ENCODE measurements around the gene ABCC2.

The ABCC2 gene

GRCh38 chr10:99770408-99771045 is 11.9 kb upstream of the ABCC2 start:
- no peak overlapping the region for H3K4me3 ChIP-seq (ENCODE audit: low read depth, low read length)

- no peak overlapping the region for H3K4me3 ChIP-seq (ENCODE audit: low read depth, low read length)
Measured at GRCh38 chr10:99775850-99776249, 6.6 kb upstream of the ABCC2 start.

GRCh38 chr10:99777918-99778714 is 4.3 kb upstream of the ABCC2 start:
- no peak overlapping the region for H3K4me3 ChIP-seq (ENCODE audit: low read depth, low read length)

- no peak overlapping the region for H3K4me3 ChIP-seq (ENCODE audit: low read depth, low read length)
Measured at GRCh38 chr10:99779335-99779734, 3.1 kb upstream of the ABCC2 start.

GRCh38 chr10:99781734-99782429 is 558 bp upstream of the ABCC2 start:
- H3K4me3 ChIP-seq (ENCODE audit: low read depth, low read length) = no peak overlapping the region

GRCh38 chr10:99784016-99784726 is 1.7 kb downstream of the ABCC2 start:
- no peak overlapping the region for H3K4me3 ChIP-seq (ENCODE audit: low read depth, low read length)

GRCh38 chr10:99784727-99785441 is 2.4 kb downstream of the ABCC2 start:
- no peak overlapping the region for H3K4me3 ChIP-seq (ENCODE audit: low read depth, low read length)

- no peak overlapping the region for H3K4me3 ChIP-seq (ENCODE audit: low read depth, low read length)
Measured at GRCh38 chr10:99785646-99786045, 3.2 kb downstream of the ABCC2 start.

GRCh38 chr10:99787311-99787710 is 4.9 kb downstream of the ABCC2 start:
- H3K4me3 ChIP-seq (ENCODE audit: low read depth, low read length) = no peak overlapping the region

GRCh38 chr10:99787782-99788445 is 5.5 kb downstream of the ABCC2 start:
- H3K4me3 ChIP-seq (ENCODE audit: low read depth, low read length) = no peak overlapping the region

- no peak overlapping the region for H3K4me3 ChIP-seq (ENCODE audit: low read depth, low read length)
Measured at GRCh38 chr10:99788598-99789256, 6.3 kb downstream of the ABCC2 start.

- no peak overlapping the region for H3K4me3 ChIP-seq (ENCODE audit: low read depth, low read length)
Measured at GRCh38 chr10:99791831-99792230, 9.4 kb downstream of the ABCC2 start.

GRCh38 chr10:99793819-99794218 is 11.4 kb downstream of the ABCC2 start:
- no peak overlapping the region for H3K4me3 ChIP-seq (ENCODE audit: low read depth, low read length)

GRCh38 chr10:99796928-99797327 is 14.5 kb downstream of the ABCC2 start:
- no peak overlapping the region for H3K4me3 ChIP-seq (ENCODE audit: low read depth, low read length)

- H3K4me3 ChIP-seq (ENCODE audit: low read depth, low read length) = no peak overlapping the region
Measured at GRCh38 chr10:99798031-99798430, 15.6 kb downstream of the ABCC2 start.

- H3K4me3 ChIP-seq (ENCODE audit: low read depth, low read length) = no peak overlapping the region
Measured at GRCh38 chr10:99798920-99799319, 16.5 kb downstream of the ABCC2 start.

GRCh38 chr10:99799613-99800012 is 17.2 kb downstream of the ABCC2 start:
- no peak overlapping the region for H3K4me3 ChIP-seq (ENCODE audit: low read depth, low read length)

- no peak overlapping the region for H3K4me3 ChIP-seq (ENCODE audit: low read depth, low read length)
Measured at GRCh38 chr10:99804471-99804870, 22.0 kb downstream of the ABCC2 start.

- no peak overlapping the region for H3K4me3 ChIP-seq (ENCODE audit: low read depth, low read length)
Measured at GRCh38 chr10:99805190-99805589, 22.8 kb downstream of the ABCC2 start.

- no peak overlapping the region for H3K4me3 ChIP-seq (ENCODE audit: low read depth, low read length)
Measured at GRCh38 chr10:99806091-99806490, 23.7 kb downstream of the ABCC2 start.
